ENCODE measurements around the gene KIAA1671.
A peak's percentile ranks its signal among the peaks of the same experiment; 100 is the strongest.

Gene KIAA1671

DNA sequence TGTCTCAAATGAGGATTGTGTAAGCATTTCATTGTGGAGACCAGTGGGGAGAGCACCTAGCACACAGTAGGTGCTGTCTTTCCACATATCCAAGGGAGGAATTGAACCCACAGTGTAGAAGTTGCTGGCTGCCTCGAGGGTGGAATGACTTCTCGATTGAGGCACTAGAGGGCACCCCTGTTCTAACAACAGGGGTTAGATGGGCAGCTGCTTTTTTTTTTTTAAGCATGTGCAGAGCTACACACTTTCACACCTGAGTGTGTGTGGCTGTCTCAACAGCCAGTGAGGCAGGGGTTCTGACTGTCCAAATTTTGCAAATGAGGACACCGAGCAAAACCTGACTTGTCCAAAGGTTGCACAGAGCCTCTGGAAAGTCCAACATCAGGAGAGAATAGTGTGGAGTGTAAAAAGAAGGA, 128.9 kb downstream of the KIAA1671 start:
- TF ChIP-seq, protein P1, sequence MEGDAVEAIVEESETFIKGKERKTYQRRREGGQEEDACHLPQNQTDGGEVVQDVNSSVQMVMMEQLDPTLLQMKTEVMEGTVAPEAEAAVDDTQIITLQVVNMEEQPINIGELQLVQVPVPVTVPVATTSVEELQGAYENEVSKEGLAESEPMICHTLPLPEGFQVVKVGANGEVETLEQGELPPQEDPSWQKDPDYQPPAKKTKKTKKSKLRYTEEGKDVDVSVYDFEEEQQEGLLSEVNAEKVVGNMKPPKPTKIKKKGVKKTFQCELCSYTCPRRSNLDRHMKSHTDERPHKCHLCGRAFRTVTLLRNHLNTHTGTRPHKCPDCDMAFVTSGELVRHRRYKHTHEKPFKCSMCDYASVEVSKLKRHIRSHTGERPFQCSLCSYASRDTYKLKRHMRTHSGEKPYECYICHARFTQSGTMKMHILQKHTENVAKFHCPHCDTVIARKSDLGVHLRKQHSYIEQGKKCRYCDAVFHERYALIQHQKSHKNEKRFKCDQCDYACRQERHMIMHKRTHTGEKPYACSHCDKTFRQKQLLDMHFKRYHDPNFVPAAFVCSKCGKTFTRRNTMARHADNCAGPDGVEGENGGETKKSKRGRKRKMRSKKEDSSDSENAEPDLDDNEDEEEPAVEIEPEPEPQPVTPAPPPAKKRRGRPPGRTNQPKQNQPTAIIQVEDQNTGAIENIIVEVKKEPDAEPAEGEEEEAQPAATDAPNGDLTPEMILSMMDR (IDR thresholded peaks at IDR 0.05; ENCODE audit: low read depth, low read length, missing control alignments) = peak; percentile 58
- H3K27me3 ChIP-seq (replicated peaks) = no peaks in the 10 kb centered on the region
- H3K27ac ChIP-seq = no peak overlapping the region
- in situ Hi-C loops (cut with HindIII; ENCODE audit: low pct_ligation_motif_present, low sequenced_read_pairs) = no loop called here
- no peak for DNase-seq
- H3K36me3 ChIP-seq (replicated peaks) = no peaks in the 10 kb centered on the region
- H3K4me3 ChIP-seq (ENCODE audit: low read depth, low read length) = no peak overlapping the region

DNA sequence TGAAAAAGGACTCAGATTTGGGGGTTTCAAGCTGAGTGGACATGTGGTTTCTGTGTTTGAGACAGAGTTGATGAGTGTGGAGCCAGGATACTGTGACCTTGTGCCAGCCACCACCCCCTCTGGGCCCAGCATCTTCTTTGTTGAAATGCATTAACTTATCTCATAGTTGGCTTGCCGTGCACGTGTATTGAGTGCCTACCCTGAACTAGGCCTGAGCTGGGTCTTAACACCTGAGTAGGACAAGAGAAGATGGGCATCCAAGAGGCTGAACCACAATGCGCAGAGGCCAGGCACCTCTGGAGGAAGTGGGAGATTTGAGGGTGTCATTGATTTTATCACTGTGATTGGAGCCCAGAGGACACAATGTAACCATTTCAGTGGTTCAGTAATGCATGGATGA, 129.6 kb downstream of the KIAA1671 start:
- DNase-seq = no peak
- Histone ChIP-seq H3K36me3 (replicated peaks) (no peaks in the 10 kb centered on the region), H3K27me3 (replicated peaks) (no peaks in the 10 kb centered on the region), H3K27ac (no peak overlapping the region), H3K4me3 (ENCODE audit: low read depth, low read length) (no peak overlapping the region)
- in situ Hi-C loops (cut with HindIII; ENCODE audit: low pct_ligation_motif_present, low sequenced_read_pairs) = no loop called here
- TF ChIP-seq, protein P1 (IDR thresholded peaks at IDR 0.05; ENCODE audit: low read depth, low read length, missing control alignments) = no peak

DNA sequence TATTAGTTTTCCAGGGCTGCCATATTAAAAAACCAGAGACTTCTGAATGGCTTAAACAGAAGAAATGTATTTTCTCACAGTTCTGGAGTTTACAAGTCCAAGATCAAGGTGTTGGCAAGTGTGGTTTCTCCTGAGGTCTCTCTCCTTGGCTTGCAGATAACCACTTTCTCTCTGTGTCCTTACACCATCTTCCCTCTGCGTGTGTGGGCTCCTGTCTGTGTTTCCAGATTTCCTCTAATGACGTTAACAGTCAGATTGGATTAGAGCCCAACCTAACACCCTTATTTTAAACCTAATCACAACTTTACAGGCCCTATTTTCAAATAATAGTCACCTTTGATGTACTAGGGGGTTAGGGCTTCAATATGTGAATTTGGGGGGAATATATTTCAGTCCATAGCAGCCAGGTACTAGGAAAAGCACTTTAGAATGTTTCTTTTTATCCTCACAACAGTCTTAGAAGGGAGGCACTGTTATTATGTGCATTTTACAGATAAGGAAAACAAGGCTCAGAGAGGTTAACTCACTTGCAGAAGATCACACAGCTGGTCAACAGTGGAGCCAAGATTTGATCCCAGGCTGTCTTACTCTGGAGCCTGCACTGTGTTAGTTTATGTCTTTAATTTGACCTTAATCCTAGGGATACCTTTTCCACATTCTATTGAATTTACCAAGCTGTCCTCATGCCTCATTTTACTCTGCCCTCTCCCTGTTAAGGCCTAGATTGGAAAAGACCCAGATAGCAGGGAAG, 130.7 kb downstream of the KIAA1671 start:
- Histone ChIP-seq H3K4me3 (ENCODE audit: low read depth, low read length) (no peak overlapping the region), H3K36me3 (replicated peaks) (no peaks in the 10 kb centered on the region), H3K27ac (no peak overlapping the region), H3K27me3 (replicated peaks) (no peaks in the 10 kb centered on the region)
- in situ Hi-C loops (cut with HindIII; ENCODE audit: low pct_ligation_motif_present, low sequenced_read_pairs) = no loop called here
- TF ChIP-seq, protein P1 (IDR thresholded peaks at IDR 0.05; ENCODE audit: low read depth, low read length, missing control alignments) = no peak
- no peak for DNase-seq

DNA sequence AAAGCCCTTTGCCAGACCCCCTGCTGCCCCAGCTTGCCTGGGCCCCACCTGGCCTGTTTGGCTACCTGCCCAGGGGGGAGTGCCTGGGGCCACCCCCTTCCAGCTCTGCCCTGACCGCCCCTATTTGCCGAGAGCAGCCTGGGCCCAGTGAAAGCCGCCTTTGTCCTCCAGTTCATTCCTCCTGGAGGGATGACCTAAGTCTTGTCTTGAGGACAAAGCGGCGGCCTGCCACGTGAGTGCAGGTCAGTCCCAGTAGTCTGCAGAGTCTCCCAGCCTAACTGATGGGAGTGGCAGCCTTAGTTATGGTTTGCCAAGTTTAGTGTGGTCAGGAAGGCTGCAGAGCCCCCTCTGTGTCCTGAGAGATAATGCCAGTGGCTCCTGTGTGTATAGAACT, 131.3 kb downstream of the KIAA1671 start:
- Histone ChIP-seq H3K36me3 (replicated peaks) (no peaks in the 10 kb centered on the region), H3K4me3 (ENCODE audit: low read depth, low read length) (no peak overlapping the region), H3K27me3 (replicated peaks) (no peaks in the 10 kb centered on the region), H3K27ac (no peak overlapping the region)
- TF ChIP-seq, protein P1 (IDR thresholded peaks at IDR 0.05; ENCODE audit: low read depth, low read length, missing control alignments) = no peak
- in situ Hi-C loops (cut with HindIII; ENCODE audit: low pct_ligation_motif_present, low sequenced_read_pairs) = no loop called here
- no peak for DNase-seq

DNA sequence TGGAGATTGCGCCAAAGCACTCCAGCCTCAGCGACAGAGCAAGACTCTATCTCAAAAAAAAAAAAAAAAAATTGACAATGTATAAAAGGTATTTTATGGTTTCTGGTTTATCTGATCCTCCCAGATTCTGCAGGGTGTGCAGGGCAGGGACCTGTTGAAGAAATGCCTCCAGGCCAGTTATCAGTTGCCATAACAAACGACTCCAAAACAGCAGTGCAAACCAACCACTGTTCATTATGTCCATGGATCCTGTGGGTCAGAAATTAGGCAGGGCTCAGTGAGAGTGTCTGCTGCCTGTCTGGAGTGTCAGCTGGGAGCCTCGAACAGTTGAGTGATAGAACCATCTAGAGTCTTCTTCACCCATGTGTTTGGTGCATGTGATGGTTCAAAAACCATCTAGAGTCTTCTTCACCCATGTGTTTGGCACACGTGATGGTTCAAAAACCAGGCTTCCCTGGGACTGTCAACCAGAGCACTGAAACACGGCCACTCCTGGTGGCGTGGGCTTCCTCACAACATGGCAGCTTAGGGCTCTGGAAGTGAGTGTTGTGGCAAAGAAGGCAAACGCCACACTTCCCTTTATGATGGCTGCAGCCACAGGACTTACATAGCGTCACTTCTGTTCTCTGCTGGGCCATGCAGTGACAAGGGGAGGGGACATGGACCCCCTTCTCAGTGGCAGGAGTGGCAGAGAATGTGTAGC, 132.0 kb downstream of the KIAA1671 start:
- no peaks in the 10 kb centered on the region for H3K27me3 ChIP-seq (replicated peaks)
- DNase-seq = no peak
- in situ Hi-C loops (cut with HindIII; ENCODE audit: low pct_ligation_motif_present, low sequenced_read_pairs) = no loop called here
- no peaks in the 10 kb centered on the region for H3K36me3 ChIP-seq (replicated peaks)
- H3K27ac ChIP-seq = no peak overlapping the region
- H3K4me3 ChIP-seq (ENCODE audit: low read depth, low read length) = no peak overlapping the region
- TF ChIP-seq, protein P1 (IDR thresholded peaks at IDR 0.05; ENCODE audit: low read depth, low read length, missing control alignments) = no peak

Measured in brain microvascular endothelial cell (primary cell).